Measurements from ENCODE around the gene SCN4A.

DNA sequence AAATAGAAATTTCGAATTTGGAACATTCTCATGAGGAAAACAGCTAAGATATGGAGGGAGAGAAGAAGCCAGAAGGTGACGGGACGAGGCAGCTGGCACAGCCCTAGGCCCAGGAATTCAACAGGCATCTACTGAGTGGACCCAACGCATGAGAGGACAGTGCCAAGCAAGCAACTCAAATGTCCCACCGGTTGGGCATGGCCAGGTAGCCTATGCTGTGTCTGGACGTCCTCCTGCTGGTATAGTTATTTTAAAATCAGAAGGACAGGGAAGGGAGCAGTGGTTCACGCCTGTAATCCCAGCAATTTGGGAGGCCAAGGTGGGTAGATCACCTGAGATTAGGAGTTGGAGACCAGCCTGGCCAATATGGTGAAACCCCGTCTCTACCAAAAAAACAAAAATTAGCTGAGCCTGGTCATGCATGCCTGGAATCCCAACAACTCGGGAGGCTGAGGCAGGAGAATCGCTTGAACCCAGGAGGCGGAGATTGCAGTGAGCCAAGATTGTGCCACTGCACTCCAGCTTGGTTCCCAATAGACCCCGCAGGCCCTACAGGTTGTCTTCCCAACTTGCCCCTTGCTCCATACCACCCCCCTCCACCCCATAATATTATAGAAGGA is 56.0 kb downstream of the SCN4A start:
- TF ChIP-seq, protein P1, sequence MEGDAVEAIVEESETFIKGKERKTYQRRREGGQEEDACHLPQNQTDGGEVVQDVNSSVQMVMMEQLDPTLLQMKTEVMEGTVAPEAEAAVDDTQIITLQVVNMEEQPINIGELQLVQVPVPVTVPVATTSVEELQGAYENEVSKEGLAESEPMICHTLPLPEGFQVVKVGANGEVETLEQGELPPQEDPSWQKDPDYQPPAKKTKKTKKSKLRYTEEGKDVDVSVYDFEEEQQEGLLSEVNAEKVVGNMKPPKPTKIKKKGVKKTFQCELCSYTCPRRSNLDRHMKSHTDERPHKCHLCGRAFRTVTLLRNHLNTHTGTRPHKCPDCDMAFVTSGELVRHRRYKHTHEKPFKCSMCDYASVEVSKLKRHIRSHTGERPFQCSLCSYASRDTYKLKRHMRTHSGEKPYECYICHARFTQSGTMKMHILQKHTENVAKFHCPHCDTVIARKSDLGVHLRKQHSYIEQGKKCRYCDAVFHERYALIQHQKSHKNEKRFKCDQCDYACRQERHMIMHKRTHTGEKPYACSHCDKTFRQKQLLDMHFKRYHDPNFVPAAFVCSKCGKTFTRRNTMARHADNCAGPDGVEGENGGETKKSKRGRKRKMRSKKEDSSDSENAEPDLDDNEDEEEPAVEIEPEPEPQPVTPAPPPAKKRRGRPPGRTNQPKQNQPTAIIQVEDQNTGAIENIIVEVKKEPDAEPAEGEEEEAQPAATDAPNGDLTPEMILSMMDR (conservative IDR thresholded peaks at IDR 0.05), result no peak
- TF ChIP-seq EZH2 (IDR thresholded peaks at IDR 0.05; ENCODE audit: low read depth), result no peak

Measured in PC-9 (cell line).